GM21381 (cell line): Measurements from ENCODE around the gene OR2T4.

Experiments used
- ATAC-seq: cut with Tn5 transposase; IDR thresholded peaks from one replicate; pipeline ENCODE4 v1.9.1; 2021; ENCODE audit warnings: mild to moderate bottlenecking, moderate library complexity; ENCODE audit not compliant: unreplicated experiment

OR2T4 gene, protein sequence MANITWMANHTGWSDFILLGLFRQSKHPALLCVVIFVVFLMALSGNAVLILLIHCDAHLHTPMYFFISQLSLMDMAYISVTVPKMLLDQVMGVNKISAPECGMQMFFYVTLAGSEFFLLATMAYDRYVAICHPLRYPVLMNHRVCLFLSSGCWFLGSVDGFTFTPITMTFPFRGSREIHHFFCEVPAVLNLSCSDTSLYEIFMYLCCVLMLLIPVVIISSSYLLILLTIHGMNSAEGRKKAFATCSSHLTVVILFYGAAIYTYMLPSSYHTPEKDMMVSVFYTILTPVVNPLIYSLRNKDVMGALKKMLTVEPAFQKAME

DNA sequence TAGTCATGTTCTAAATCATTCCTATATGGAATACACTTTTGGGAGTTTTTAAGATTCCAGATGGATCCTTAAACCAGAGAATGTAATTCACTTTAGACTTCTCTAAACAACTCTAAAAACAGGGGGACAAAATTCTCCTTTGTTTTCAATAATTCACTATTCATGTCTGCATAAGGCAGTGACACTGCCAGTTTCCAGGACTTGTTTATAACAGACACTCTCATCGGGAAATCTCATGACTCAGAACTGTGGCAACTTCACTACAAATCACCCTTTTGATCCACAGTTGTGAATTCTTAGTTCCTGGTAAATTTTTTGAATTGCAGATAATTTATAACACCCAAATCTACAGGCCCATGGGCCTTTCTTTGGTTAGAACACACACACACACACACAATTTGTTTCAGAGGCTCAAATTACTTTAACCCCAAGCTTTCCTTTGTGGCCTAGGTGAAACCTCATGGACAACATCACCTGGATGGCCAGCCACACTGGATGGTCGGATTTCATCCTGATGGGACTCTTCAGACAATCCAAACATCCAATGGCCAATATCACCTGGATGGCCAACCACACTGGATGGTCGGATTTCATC, at the start of gene OR2T4:
TSS of gene OR2T4 (plus strand) at position 545 of the 595 bp plus-strand sequence. CDS start at position 545, 0 bp downstream.
- no peak for ATAC-seq

DNA sequence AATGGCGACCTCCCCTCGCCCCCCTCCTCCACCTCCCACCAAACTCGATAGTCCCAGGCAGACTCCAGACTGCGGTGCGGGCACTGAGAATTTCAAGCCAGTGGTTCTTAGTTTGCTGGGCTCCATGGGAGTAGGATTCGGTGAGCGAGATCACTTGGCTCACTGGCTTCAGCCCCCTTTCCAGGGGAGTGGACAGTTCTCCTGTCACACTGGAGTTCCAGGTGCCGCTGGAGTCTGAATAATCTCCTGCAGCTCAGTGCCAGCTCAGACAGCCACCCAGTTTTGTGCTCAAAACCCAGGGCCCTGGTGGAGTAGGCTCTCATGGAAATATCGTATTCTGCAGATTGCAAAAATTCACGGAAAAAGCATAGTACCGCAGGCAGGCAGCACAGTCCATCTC, 44.7 kb upstream of the OR2T4 start:
- ATAC-seq = no peak

DNA sequence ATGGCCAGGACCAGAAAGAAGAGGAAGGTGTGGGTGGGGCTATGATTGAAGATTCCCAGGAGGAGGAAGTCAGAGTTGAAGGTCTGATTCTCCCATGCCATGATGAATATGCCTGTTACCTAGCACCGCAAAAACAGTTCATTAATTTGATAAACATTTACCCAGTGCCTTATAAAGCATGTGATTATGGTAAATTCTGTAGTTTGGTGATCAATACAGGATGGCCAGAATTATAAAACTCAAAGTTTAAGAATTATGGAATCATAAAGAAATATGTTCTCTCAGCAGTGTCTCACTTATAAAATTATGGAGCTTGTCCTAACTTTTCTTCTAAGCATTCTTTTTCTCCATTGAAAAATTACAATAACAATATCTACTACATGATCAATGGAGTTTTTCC, 37.0 kb upstream of the OR2T4 start, which contains the start of gene OR2M7:
TSS of gene OR2M7 (minus strand) at position 101 of the 400 bp plus-strand sequence. CDS start at position 101, 0 bp downstream.
- ATAC-seq = no peak

DNA sequence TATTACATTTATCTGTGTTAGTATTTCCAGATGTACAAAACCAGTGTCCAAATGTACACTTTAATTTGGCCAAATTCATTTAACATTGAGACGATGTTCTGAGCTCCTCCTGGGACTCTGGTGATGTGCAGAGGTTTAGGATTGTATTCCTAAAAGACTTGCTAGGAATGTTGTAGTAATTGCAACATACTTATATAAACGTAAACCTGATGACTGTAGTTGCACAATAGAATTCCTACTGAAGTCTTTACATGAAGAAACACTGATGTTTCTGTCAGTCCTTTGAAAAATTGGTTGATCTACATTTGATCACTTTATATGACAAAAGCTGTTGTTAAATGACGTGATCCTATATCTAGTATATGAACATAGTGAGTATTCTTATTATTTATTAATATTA, 18.0 kb upstream of the OR2T4 start:
- ATAC-seq = no peak

DNA sequence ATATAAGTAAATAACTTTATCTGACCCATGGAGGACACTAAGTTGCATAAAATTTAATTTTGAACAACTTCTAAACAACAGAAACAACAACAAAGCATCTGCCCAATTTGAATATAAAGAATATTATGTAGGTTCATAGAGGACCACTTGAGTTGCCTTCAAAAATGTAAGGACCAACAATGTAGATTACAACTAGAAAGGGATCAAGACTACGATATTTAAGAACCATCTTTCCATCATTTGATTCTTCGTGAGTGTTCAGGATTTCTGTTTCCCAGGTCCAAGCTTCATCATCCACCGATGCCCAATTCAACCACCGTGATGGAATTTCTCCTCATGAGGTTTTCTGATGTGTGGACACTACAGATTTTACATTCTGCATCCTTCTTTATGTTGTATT, 13.0 kb upstream of the OR2T4 start, which contains the start of gene OR14C36:
TSS of gene OR14C36 (plus strand) at position 301 of the 400 bp plus-strand sequence. CDS start at position 301, 0 bp downstream.
- ATAC-seq = no peak

DNA sequence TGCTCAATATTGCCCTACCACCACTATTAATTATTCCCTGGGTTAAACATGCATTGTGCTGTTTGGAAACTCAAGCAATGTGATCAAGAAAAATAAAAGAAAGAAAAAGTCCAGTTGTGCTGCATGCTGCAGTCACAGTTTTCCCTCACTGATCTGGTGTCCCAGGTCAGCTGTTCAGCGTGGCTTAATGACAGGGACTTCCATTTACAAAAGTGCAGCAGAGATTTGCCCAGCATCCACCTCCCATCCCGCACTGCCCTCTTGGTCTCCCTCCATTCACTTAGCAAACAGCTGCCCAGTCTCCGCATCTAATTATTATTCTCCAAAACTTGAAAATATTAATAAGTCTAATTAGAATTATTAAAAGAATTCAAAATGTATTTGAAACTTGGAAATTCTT, 2.0 kb upstream of the OR2T4 start:
- ATAC-seq = no peak

DNA sequence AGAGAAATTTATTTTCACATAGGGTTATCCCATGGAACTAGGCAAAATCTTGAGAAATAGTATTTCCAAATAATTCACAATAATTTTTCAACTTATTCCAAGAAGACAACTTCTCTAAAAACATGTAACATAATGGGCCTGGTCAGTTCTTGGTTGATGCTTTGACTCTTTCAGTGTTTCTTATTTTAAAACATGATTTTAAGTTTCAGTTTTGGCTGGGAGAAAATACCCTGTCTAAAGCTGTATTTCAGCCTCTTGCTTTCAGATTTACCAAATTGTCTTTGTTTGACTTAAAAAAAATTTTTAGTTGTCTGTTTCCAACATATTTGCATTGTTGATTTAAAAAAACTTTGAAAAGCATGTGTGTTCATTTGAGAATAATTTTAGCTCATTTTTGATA, 5.1 kb downstream of the OR2T4 start:
- no peak for ATAC-seq

DNA sequence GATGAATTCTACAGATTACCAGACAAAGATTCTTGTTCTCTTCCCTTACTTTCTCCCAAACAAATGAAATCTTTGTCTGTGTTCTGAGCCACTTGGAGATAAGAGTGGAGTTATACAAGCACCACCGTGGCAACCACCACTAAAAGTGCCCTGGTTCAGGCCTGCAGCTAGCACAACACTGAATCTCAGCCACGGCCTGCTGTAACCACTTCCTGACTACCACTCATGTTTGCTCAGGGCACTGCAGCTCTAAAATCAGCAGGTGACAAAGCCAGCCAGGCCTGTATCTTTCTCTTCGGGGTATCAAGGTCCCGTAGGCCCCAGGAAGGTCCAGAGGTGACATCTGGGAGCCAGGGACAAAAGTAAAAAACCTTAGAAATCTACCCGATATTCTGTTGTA, 10.9 kb downstream of the OR2T4 start:
- ATAC-seq = peak; percentile 50

DNA sequence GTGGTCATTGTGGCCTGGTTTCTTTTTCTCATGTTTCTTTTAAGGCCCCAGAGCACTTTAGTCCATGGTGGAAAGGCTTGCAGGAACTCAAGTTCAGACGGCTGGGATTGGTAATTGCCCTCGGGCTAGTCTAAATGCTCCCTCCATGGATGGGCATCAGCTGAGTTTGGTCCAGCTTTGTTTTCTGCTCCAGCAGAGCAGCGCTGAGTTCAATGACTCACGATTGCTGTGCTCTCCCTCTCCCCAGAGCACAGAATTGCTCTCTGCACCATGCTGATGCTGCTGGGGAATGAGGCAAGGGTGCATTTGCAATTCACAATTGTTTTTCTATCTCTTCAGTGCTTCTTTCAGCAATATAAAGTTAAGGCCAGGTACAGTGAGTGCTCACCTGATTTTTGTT, 12.3 kb downstream of the OR2T4 start:
- ATAC-seq = no peak

DNA sequence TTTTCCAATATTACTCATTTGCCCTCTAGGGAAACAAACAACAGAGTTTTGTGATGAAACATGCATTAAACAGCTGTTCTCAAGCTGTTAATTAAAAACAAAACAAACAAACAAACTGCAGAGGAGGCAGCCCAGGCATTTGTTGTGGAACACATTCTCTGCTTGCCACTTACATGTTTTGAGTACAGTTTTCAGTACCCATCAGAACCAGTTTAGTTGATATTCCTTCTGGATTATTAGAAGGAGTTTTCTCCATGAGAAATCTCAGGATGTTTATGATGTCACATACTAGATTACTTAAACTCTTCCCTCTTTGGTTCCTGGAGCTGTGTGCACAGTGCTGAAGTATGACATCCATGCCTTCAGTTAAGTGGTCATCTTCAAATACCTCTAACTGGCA, 14.0 kb downstream of the OR2T4 start, which contains the start of gene OR2T6:
TSS of gene OR2T6 (plus strand) at position 301 of the 400 bp plus-strand sequence. CDS start 11,863 bp downstream, outside the sequence.
- no peak for ATAC-seq

DNA sequence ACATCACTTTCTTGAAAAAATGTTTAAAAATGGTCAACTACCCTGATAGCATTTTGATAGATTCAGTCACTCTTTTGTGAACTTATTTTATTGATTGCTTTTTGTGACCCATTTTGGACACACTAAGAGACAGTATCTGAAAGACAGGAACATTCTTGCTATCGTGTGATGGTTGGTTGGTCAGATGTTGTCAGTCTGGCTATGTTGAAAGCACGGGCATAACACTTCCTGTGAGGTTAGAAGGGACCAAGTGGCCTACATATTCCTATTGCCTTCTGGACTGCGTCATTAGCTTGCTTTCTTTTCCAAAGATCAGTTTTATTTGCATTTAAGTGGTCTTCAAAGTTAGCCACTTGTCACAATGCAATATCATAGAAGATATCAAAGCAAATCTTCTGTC, 15.5 kb downstream of the OR2T4 start:
- no peak for ATAC-seq

DNA sequence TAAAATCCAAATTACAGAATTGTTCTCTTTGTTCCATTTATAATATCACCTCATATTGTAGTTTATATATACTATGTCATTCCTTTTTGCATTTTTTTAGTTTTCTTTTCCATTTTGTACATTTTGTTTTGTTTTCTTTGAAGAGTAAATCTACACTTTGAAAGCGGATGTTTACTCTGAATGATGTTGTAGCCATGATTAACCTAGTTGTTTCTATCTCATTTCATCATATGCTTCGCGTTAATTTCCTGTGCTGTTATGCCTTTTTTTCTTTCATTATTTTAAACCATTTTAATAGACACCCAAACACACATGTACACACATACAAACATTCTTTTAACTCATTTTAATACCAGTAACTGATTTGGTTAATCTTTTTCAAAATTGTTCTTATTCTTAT, 19.4 kb downstream of the OR2T4 start:
- ATAC-seq = no peak

DNA sequence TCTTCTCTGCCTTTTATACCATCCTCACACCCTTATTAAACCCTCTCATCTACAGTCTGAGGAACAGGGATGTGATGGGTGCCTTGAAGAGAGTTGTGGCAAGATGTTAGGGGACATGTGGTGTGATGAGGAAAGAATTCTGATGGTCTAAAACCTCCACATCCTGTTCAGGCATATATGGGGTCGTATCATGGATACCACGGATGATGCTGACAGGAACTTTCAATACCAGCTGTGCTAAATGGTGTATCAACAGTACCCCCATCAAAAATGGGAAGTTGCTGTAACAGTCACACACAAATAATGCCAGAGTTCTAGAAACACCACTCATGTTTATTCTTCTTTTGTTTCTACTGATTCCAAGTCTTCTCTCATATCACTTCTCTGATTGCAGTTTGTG, 27.0 kb downstream of the OR2T4 start:
- no peak for ATAC-seq

DNA sequence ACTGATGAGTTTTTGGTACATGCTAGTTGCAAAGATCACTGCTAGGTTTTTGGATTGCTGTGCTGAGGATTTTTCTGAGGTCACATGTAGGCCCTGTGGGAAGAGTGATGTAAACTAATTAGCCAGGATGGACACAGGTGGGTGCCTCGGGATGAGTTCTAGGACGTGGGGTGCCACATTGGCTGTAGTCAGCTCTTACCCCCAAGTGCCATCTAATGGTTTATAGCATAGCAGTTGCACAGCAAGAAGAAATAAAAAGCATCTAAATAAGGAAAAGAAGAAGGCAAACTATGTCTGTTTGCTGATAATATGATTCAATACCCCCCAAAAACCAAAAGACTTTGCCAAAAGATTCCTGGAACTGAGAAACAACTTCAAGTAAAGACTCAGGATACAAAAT, 31.6 kb downstream of the OR2T4 start:
- no peak for ATAC-seq

DNA sequence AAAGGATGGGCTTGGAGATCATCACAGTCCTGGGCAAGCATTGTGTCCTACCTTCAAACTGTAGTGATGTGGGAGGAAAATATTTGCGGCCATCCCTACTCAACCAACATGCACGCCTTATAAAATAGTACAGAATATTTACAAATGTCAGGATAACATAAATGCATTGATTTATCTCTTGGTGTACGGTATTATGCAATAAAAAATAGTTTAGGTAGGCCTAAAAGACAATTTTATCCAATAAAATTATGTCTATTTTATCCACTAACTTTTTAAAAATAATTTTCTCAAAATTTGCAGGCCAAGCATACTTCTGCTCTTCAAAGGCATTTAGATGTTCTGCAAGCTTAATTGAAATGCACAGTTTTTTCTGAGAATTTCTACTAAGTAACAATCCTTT, 41.3 kb downstream of the OR2T4 start, which contains the start of gene OR2T1:
TSS of gene OR2T1 (plus strand) at position 301 of the 400 bp plus-strand sequence. CDS start 3,100 bp downstream, outside the sequence.
- ATAC-seq = no peak

DNA sequence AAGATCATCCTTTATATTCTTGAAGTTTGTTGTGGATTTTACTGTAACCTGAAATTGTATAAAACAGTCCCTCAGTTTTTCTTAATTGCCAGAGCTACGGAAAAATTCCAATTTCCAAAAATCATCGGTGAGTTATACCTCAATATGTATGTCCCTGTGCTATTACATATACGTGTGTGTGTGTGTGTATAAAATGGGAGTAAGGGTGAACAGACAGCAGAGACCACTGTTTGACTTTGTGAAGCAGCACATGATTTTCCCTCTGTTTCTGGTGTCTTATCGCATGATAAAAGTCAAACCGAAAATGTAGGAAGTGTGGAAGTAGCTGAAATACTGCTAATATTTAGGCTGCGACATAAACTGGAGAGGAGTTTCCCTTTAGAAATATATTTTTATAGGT, 42.6 kb downstream of the OR2T4 start:
- no peak for ATAC-seq

DNA sequence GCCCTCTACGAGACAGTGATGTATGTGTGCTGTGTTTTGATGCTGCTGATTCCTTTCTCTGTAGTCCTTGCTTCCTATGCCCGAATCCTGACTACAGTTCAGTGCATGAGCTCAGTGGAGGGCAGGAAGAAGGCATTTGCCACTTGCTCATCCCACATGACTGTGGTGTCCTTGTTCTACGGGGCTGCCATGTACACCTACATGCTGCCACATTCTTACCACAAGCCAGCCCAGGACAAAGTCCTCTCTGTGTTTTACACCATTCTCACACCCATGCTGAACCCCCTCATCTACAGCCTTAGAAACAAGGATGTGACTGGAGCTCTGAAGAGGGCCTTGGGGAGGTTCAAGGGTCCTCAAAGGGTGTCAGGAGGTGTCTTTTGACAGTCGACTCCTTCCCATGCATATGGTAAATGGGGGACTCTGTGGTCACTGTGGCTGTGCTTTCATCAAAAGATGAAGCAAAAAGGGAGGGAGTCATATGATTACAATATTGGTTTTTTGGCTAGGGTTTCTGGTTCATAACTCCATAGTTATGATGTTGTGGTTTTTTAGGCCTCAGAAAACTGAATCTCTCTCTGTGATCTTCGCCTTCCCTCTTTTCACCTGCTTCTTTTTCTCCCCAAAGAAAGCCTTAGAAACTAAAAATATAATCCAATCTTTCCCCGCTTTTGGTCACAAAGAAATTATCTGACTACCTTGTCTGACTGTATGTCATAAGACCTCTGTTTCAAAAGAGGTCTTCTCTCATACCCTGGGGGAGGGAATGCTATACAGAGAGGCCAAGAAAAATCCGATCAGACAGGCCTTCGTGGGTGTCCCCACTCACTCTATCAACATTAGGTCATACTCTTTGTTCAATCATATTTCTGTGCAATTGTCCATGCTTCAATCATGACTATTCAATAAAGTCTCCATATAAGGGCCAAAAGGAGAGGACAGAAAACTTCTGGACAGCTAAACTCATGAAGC, 45.5 kb downstream of the OR2T4 start:
- no peak for ATAC-seq
